ENCODE results near the gene ZNF322. TPM values are rescaled to one million over a fixed set of nuclear protein-coding genes. Genes with fewer than 3 reads are reported as not detected.

ZNF322 gene
- total and polyA plus RNA-seq, 2 of the 8 experiments (the other 6 are each of a cell fraction or from before 2014, with no cell fraction given) = 5.3 to 35.0 TPM

GRCh38 chr6:26594131-26594498 lies 65.4 kb downstream of the ZNF322 start:
- Histone ChIP-seq H2BK120ac (replicated peaks; ENCODE audit: low read depth, low read length) (no peak overlapping the region), H3K79me1 (ENCODE audit: low read depth, low read length) (peaks cover 8% of the 10 kb centered on the region), H3K79me2 (ENCODE audit: control insufficient read depth in 1 of 2, insufficient read depth in 2 of 2, low read length in 2 of 2) (peaks cover 0 to 12% of the 10 kb centered on the region in 2 experiments; a peak in 2 of 4 replicates), H2BK20ac (ENCODE audit: low read length) (no peak overlapping the region), H3K4ac (replicated peaks; ENCODE audit: insufficient read length, low read depth, low read length) (no peak overlapping the region), H3K27me3 (replicated peaks in 1 of 4; ENCODE audit: control insufficient read depth in 3 of 4, extremely low read depth in 1 of 4, insufficient read depth in 3 of 4, low read length in 3 of 4) (no peaks in the 10 kb centered on the region), H3K36me3 (ENCODE audit: control insufficient read depth in 2 of 4, insufficient read depth in 4 of 4, low read length in 3 of 4) (peaks cover 0 to 6% (median 1%) of the 10 kb centered on the region in 4 experiments; a peak in 2 of 8 replicates), H2BK15ac (ENCODE audit: low read length) (no peak overlapping the region), H4K5ac (ENCODE audit: insufficient read length, low read depth, low read length) (no peak overlapping the region), H2BK12ac (ENCODE audit: low read depth, low read length) (no peak overlapping the region), H3K4me1 (replicated peaks in 1 of 4; ENCODE audit: control insufficient read depth in 3 of 4, insufficient read depth in 4 of 4, low read length in 3 of 4) (peaks cover 0 to 5% (median 2%) of the 10 kb centered on the region in 4 experiments; a peak in 5 of 7 replicates), H3K4me3 (ENCODE audit: extremely low read depth in 1 of 4, insufficient read depth in 2 of 4, low read depth in 3 of 4, low read length in 4 of 4) (peak overlapping the region; percentile 92 to 100 (median 99)), H3K56ac (replicated peaks; ENCODE audit: insufficient read length, low read depth, low read length) (no peak overlapping the region), H2AK5ac (ENCODE audit: low read depth, low read length) (no peak overlapping the region), H3K18ac (ENCODE audit: extremely low read depth, low read length) (no peak overlapping the region), H3K27ac (ENCODE audit: low read depth, low read length) (no peak overlapping the region), H4K20me1 (replicated peaks in 1 of 2; ENCODE audit: control insufficient read depth in 1 of 2, insufficient read depth in 2 of 2, low read length in 2 of 2) (no peaks in the 10 kb centered on the region), H4K8ac (ENCODE audit: extremely low read depth, insufficient read depth, low read length) (no peak overlapping the region), H4K91ac (replicated peaks; ENCODE audit: insufficient read length, low read length) (no peak overlapping the region), H3K14ac (ENCODE audit: insufficient read length) (no peak overlapping the region), H3K9ac (replicated peaks in 1 of 4; ENCODE audit: extremely low read depth in 1 of 4, low read depth in 3 of 4, low read length in 3 of 4) (peak overlapping the region in 2 of 4 experiments; percentile 24 to 57; a peak in 3 of 7 replicates), H3K9me3 (ENCODE audit: insufficient read depth in 2 of 2, low read depth in 1 of 2, low read length in 1 of 2) (no peaks in the 10 kb centered on the region), H2BK5ac (ENCODE audit: low read depth, low read length) (no peak overlapping the region), H3K23me2 (ENCODE audit: low read depth, low read length) (peaks cover 18% of the 10 kb centered on the region), H3K4me2 (ENCODE audit: insufficient read depth in 1 of 2, low read depth in 2 of 2, low read length in 2 of 2) (peak overlapping the region; percentile 74 to 90), H2AFZ (ENCODE audit: low read length) (peak overlapping the region; percentile 93), H3K23ac (ENCODE audit: insufficient read length) (no peak overlapping the region)
- ChIA-PET CTCF (ENCODE audit: partially characterized antibody) (interaction anchor here (0.5 to 6.0 kb wide), 9 partner anchors 7 to 925 kb away, joined by 3 to 134 read pairs (median 4); no protein-coding TSS in a partner anchor), POLR2A (ENCODE audit: partially characterized antibody) (interaction anchor here (0.6 to 2.9 kb wide), 6 partner anchors 18 to 309 kb away, joined by 3 to 29 read pairs (median 6); no protein-coding TSS in a partner anchor)
- DNase-seq (ENCODE audit: low read depth in 1 of 2, low spot score in 2 of 2) (no peak), FAIRE-seq (no peak)
- no peak for TF ChIP-seq KDM4A (IDR thresholded peaks at IDR 0.05; ENCODE audit: low read depth, low read length, severe bottlenecking)
- TF ChIP-seq RNF2 (IDR thresholded peaks at IDR 0.05; ENCODE audit: borderline replicate concordance, low read depth, low read length, missing control alignments, poor library complexity, severe bottlenecking) = no peak
- TF ChIP-seq SP1 (IDR thresholded peaks at IDR 0.05; ENCODE audit: low read depth, low read length) = no peak
- TF ChIP-seq POLR2AphosphoS5 (IDR thresholded peaks at IDR 0.05; ENCODE audit: low read depth, low read length) = no peak
- no peak for TF ChIP-seq CTCF (IDR thresholded peaks at IDR 0.05; ENCODE audit: control extremely low read depth in 1 of 3, insufficient read depth in 1 of 3, low read depth in 1 of 3, low read length in 3 of 3)
- no peak for TF ChIP-seq SRF (IDR thresholded peaks at IDR 0.05; ENCODE audit: low read depth, low read length)
- TF ChIP-seq MAX (IDR thresholded peaks at IDR 0.05) = no peak
- TF ChIP-seq ZNF274 (IDR thresholded peaks at IDR 0.05; ENCODE audit: borderline replicate concordance, extremely low read depth, low read length) = no peak
- WGBS, 2 experiments (ENCODE audit: extremely low coverage in 1 of 2, insufficient coverage in 1 of 2, insufficient read length in 1 of 2, insufficient replicate concordance in 2 of 2, low coverage in 1 of 2, low lambda C conversion rate in 2 of 2, missing lambda C conversion rate in 1 of 2) = 5% methylated on average over 6 of the region's 6 CpGs; no CpG with 5 or more reads in 1 of the 2 experiments

Data from H1 (cell line).